NAMALWA (cell line): ENCODE data around the gene BANP.
"Not testable (repeated sequence)": the region's sequence is repeated elsewhere in the genome, so short reads cannot be mapped to it uniquely, and the experiment has no call there.

ENCODE experiments used
- DNase-seq: peaks from one replicate; pipeline ENCODE4 v3.0.0-alpha.2; 2015; ENCODE audit warnings: low spot score

Gene BANP

DNA sequence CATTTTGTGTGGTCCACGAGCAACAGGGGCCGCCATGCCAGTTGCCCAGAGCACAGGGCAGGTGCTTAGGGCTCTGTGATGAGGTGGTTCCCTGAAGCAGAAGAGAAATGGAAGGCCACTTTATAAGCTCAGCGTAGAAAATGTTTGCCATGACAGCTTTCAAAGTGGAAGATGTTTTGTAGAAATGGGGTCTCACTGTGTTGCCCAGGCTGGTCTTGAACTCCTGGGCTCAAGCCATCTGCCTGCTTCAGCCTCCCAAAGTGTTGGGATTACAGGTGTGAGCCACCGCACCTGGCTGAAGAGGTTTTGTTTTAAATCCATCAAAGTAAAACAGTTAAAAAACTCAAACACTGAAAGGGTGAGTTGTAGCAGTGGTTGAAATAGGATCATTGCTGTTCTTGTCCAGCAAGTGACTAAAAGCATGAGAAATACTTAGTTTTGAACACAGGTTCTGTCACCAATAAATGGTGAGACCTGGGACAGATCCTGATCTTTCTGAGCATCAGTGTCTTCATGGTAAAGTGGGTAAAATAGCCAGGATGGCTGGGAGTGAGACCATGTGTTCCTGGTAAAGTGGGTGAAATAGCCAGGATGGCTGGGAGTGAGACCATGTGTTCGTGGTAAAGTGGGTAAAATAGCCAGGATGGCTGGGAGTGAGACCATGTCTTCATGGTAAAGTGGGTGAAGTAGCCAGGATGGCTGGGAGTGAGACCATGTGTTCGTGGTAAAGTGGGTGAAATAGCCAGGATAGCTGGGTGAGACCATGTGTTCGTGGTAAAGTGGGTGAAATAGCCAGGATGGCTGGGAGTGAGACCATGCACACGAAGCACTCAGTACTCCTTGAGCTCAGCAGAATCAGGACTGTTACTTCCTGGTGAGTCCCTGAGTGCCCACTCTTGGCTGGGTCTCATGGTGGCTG lies 46.0 kb downstream of the BANP start:
- no peak for DNase-seq

DNA sequence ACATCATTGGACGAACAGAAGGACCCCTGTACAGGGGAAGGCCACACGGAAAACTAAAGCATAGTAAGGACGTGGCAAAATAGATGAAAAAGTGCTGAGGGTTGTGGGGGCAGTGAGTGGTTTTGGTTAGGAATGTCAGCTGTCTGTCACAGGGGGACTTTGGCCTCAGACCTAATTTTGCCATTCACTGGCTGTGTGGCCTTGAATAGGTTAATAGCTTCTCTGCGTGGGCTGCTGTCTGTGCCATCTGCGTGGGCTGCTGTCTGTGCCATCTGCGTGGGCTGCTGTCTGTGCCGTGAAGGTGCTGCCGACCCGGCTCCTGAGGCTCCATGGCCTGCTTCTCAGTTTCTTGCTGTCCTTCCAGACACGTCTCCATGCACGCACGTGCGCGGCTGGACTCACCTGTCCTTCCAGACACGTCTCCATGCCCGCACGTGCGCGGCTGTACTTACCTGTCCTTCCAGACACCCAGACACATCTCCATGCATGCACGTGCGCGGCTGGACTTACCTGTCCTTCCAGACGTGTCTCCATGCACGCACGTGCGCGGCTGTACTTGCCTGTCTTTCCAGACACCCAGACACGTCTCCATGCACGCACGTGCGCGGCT lies 47.1 kb downstream of the BANP start:
- DNase-seq = not testable (repeated sequence)

- not testable (repeated sequence) for DNase-seq
Observed at GRCh38 chr16:87998992-87999391, 47.8 kb downstream of the BANP start.

DNA sequence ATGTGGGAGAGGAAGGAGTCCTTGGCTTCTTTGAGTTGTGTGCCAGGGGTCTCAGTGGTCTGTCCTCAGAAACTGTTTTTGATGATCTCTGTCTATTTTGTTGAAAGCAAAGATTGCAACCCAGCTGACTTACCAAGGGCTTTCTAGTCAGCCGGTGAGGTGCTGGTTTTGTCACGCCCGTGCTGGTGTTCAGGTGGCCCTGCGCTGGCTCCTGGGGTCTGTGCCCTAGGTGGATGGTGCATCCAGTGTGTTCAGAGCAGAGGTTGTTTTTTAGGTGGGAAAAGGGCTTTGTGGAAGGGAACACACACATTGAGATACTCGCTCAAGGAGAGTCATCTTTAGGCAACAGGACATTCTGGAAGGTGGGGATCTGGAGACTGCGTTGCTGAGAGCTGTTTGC lies 51.0 kb downstream of the BANP start:
- no peak for DNase-seq

- no peak for DNase-seq
Observed at GRCh38 chr16:88002749-88003148, 51.5 kb downstream of the BANP start.

DNA sequence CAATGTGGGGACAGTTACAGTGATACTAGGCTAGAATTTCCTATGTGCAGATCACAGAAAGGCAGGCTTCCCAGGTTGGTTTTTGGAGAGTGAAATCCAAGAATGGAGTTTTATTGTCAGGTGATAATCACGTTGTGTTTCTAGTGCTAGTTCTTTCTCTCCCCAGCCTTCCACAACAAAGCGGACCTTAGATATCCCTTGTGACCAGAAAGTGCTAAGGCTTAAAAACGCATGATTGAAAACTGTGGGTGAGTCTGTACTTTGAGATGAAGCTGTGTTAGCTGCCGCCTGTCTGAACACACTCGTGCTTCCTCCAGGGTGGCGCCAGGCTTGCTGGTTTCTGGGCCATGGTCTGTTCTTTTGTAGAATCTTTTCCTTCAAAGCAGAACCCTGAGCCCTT lies 52.1 kb downstream of the BANP start:
- DNase-seq = no peak

GRCh38 chr16:88003736-88004135 lies 52.5 kb downstream of the BANP start:
- no peak for DNase-seq

- no peak for DNase-seq
Observed at GRCh38 chr16:88004391-88004790, 53.2 kb downstream of the BANP start.

DNA sequence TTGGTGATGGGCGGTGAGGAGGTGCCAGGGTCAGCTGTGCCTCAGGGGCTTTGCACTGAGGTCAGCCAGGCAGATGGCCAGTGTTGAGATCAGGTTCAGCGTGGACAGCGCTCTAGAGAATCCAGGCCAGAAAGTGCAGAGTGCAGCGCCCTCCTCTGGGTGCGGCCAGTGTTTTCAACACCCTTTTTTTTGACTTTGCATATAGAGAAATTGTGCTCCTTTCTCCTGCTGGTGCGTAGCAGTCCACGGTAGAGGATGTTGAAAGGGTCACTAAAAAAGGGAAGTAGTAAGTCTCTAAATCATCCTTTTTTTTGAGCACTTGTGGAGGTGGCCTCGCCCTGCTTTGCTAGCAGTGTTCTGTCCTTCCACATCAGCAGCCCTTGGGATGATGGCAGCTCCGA lies 53.9 kb downstream of the BANP start:
- peak; percentile 25 for DNase-seq

- DNase-seq = no peak
Observed at GRCh38 chr16:88005968-88006367, 54.7 kb downstream of the BANP start.

- DNase-seq = no peak
Observed at GRCh38 chr16:88007321-88007731, 56.1 kb downstream of the BANP start.

GRCh38 chr16:88008840-88009239 lies 57.6 kb downstream of the BANP start:
- no peak for DNase-seq

DNA sequence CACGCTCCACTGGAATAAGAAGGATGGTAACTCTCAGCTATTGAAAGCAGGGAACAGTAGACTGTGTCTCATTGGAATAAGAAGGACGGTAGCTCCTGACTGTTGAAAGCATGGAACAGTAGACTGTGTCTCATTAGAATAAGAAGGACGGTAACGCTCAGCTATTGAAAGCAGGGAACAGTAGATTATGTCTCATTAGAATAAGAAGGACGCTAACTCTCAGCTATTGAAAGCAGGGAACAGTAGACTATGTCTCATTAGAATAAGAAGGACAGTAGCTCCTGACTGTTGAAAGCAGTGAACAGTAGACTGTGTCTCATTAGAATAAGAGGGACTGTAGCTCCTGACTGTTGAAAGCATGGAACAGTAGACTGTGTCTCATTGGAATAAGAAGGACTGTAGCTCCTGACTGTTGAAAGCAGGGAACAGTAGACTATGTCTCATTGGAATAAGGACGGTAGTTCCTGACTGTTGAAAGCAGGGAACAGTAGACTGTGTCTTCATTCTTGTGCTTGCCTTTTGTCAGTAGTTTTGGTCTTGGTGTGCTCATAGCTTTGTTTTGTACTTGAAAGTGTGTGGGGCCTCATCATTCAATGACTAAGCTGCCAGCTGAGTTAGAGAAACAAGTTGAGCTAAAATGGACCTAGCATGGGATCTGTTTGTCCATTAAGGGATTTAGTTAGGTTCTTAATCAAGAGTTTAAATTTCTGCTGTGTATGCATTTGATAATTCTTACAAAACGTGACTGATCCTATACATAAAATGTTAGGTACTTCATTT lies 58.5 kb downstream of the BANP start:
- no peak for DNase-seq

- DNase-seq = no peak
Observed at GRCh38 chr16:88010343-88010967, 59.2 kb downstream of the BANP start.

- DNase-seq = no peak
Observed at GRCh38 chr16:88010968-88011483, 59.8 kb downstream of the BANP start.

DNA sequence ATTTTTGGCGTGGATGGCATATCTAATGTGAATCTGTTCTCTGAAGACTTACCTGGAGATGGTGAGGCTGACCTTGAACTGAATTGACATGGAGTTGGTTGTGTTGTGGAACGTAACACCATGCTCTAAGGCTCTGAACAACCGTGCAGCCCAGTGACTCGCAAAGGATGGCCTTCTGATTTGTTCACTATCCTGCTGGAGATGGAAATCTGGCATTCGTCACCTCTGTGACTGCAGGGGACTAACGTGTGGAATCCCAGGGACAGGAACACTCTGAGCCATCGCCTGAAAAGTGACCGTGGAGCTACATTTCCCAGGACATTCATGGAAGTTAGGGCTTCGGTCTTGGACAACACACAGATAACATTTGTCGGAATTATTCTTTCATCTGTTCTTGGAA lies 61.1 kb downstream of the BANP start:
- no peak for DNase-seq

- no peak for DNase-seq
Observed at GRCh38 chr16:88013091-88013609, 61.9 kb downstream of the BANP start.

DNA sequence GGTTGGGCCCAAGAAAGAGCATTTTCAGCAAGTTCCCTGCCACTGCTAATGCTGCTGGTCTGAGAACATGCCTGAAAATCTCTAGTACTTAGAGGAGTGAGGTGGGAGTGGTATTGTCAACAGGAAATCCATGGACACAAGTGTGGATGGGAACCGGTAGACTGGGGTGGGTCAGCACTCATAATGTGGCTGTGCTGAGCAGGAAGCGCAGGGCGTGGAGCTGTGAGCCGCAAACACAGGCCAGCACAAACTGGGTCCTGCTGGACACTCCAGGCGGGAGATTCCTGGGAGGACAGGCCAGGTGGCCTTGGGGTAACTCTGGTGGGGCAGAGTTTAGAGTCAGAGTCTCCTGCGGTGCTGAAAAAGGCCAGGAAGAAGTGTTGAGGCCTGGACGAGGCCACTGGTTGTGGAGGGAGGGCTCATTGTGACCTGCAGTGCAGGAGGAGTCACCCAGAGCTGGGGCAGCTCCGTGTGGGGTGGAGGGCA lies 62.6 kb downstream of the BANP start:
- no peak for DNase-seq

DNA sequence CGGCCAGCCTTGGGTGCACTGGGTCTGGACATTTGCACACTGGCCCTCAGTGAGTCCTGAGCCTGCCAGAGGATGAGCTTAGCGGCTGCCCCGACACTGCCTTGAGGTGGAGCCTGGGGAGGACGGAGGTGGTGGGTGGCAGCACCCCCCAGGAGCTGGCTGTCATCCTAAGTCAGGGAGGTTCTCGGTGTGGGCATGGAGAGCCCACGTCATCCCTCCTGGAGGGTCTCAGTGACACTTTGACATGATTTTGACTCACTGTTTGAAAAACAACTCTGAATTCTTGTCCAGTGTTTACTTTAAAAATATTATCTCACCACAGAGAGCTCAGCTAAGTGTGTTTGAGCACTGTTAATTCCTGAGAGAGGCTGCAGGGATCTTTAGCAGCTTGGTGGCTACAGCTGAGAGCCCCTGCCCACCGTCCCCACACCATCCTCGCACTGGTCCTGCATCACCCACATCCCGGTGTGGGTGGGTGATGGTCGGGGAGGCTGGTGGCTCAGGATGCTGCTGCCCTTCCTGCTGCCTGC lies 63.1 kb downstream of the BANP start:
- DNase-seq = no peak

DNA sequence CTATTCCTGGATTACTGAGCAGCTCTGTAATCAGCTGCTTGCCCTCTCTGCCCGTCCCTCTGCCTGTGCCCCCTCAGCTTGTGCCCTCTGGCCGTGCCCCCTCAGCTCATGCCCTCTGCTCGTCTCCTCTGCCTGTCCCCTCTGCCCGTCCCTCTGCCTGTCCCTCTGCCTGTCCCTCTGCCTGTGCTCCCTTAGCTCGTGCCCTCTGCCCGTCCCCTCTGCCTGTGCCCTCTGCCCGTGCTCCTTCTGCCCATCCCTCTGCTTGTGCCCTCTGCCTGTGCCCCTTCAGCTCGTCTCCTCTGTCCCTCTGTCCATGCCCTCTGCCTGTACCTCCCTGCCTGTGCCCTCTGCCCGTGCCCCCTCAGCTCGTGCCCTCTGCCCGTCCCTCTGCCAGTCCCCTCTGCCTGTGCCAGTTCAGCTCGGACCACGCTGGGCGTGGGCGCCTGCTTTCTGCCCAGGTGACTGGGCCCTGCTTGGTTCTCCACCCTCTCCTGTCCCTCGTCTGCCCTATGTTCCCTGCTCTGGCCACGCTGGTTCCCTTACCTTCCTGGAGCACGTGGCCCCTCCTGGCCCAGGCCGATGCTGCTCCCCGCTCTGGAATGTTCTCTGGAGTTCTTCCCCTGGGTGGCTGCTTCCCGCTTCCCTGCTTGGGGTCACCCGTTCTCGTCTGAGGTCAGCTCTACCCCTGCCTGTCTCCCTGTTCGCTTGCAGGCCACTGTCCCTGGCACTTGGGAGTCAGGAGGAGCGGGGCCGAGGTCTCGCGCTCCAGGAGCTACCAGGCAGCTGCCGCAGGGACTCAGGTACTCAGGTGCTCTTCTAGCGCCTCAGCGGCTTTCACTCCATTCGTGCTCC lies 63.9 kb downstream of the BANP start:
- no peak for DNase-seq

DNA sequence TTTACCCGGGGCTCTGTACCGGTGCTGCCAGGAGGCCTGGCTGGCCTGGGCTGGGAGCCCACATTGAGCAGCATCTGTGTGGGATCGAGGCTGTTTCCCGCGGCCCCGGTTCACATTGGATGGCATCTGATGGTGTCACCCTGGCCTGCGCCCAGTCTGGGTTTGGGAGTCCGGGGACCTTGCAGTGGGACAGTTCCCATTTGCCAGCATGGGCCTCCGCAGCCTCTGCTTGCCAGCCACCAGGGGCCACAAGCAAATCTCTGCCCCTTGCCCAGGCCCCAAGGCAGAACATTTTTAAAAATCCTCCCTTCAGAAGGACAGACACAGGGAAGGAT lies 64.5 kb downstream of the BANP start:
- no peak for DNase-seq
